DOHH2 (cell line): ENCODE data around the gene GOLGA6C.
"Not testable (repeated sequence)": the region's sequence is repeated elsewhere in the genome, so short reads cannot be mapped to it uniquely, and the experiment has no call there.

Experiments used
- H3F3A ChIP-seq: fragments of 200-600 bp; sonication (generic), shearing (Covaris generic); 2 replicates; pipeline ENCODE4 v1.6.0; 2016; ENCODE audit warnings: antibody characterized with exemption, mild to moderate bottlenecking; ENCODE audit not compliant: control insufficient read depth, insufficient read depth
- H3K27ac ChIP-seq: fragments of 200-600 bp; sonication (generic); 2 replicates; pipeline ENCODE4 v1.5.1; 2014; ENCODE audit warnings: low read depth, mild to moderate bottlenecking, low read length, moderate library complexity
- H3K27me3 ChIP-seq: fragments of 200-600 bp; sonication (generic); 2 replicates; pipeline ENCODE4 v1.6.1; 2014; ENCODE audit warnings: mild to moderate bottlenecking, low read length, mixed read lengths; ENCODE audit not compliant: control insufficient read depth
- H3K36me3 ChIP-seq: fragments of 200-600 bp; sonication (generic); 2 replicates; pipeline ENCODE4 v1.6.1; 2014; ENCODE audit warnings: mild to moderate bottlenecking, low read length, moderate library complexity, mixed read lengths; ENCODE audit not compliant: control insufficient read depth
- H3K4me1 ChIP-seq: fragments of 200-600 bp; sonication (generic); 2 replicates; pipeline ENCODE4 v1.6.1; 2014; ENCODE audit warnings: mild to moderate bottlenecking, low read length, mixed read lengths; ENCODE audit not compliant: control insufficient read depth
- H3K4me2 ChIP-seq: fragments of 200-600 bp; sonication (generic); 2 replicates; pipeline ENCODE4 v1.6.0; 2014; ENCODE audit warnings: mild to moderate bottlenecking, low read length, moderate library complexity
- H3K4me3 ChIP-seq: fragments of 200-600 bp; sonication (generic); 2 replicates; pipeline ENCODE4 v1.5.1; 2014; ENCODE audit warnings: mild to moderate bottlenecking, low read length, mixed read lengths
- H3K79me2 ChIP-seq: fragments of 200-600 bp; sonication (generic); 2 replicates; pipeline ENCODE4 v1.6.1; 2014; ENCODE audit warnings: mild to moderate bottlenecking, low read length, mixed read lengths; ENCODE audit not compliant: control insufficient read depth
- H3K9me2 ChIP-seq: fragments of 200-600 bp; sonication (generic); replicated peaks from 2 replicates; pipeline ENCODE4 v1.6.1; 2014; ENCODE audit warnings: mild to moderate bottlenecking, low read length, mixed read lengths; ENCODE audit not compliant: control insufficient read depth
- H3K9me3 ChIP-seq: fragments of 200-600 bp; sonication (generic); 2 replicates; pipeline ENCODE4 v1.6.1; 2014; ENCODE audit warnings: antibody characterized with exemption, low read length, mixed read lengths; ENCODE audit not compliant: control insufficient read depth, insufficient read depth
- H4K20me1 ChIP-seq: fragments of 200-600 bp; sonication (generic); 2 replicates; pipeline ENCODE4 v1.6.0; 2014; ENCODE audit warnings: low read depth, mild to moderate bottlenecking, antibody characterized with exemption, low read length, moderate library complexity; ENCODE audit not compliant: control insufficient read depth, insufficient read depth
- CTCF ChIP-seq: fragments of 200-600 bp; sonication (generic); IDR thresholded peaks from one replicate; pipeline ENCODE4 v1.5.1; 2014; ENCODE audit warnings: antibody characterized with exemption, mild to moderate bottlenecking, low read depth, low read length; ENCODE audit not compliant: poor library complexity, severe bottlenecking
- EZH2phosphoT487 ChIP-seq: fragments of 200-600 bp; sonication (generic); IDR thresholded peaks from 2 replicates; pipeline ENCODE4 v1.6.1; 2017; ENCODE audit warnings: borderline replicate concordance, mild to moderate bottlenecking, antibody characterized with exemption, low read length, moderate library complexity, mixed read lengths

Gene GOLGA6C

DNA sequence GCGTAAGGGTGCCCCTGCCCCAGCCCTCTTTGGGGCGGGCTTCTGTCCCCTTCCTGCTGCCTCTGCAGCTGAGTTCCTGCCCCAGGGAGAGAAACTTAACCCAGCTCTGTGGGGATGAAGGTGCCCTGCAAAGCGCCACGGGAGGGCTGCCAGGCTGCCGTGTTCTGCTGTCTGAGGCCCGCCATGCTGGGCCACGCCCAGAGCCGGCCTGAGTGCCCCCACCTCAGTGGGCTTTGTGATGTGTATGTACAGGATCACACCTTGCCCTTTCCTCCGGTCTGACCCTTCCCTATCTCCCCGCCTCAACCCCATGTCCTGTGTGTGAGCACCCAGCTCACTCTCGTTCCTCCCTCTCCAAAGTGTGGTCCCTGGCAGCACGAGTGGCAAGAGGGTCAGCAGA lies 33.9 kb upstream of the GOLGA6C start:
- H3K4me1 ChIP-seq: peaks cover 8% of the 10 kb centered on the region
- peaks cover 17% of the 10 kb centered on the region; the same call in 1 of the 2 replicates for H3K27me3 ChIP-seq
- H3K36me3 ChIP-seq: no peaks in the 10 kb centered on the region
- no peaks in the 10 kb centered on the region for H3F3A ChIP-seq
- H3K9me2 ChIP-seq: no peaks in the 10 kb centered on the region
- H3K27ac ChIP-seq: no peak overlapping the region
- no peaks in the 10 kb centered on the region for H4K20me1 ChIP-seq
- H3K4me3 ChIP-seq: no peak overlapping the region
- H3K4me2 ChIP-seq: no peak overlapping the region
- H3K79me2 ChIP-seq: no peaks in the 10 kb centered on the region
- TF ChIP-seq CTCF: no peak
- TF ChIP-seq EZH2phosphoT487: no peak
- no peaks in the 10 kb centered on the region for H3K9me3 ChIP-seq

- not testable (repeated sequence) for H3F3A ChIP-seq, H3K36me3 ChIP-seq, H3K4me1 ChIP-seq, H3K79me2 ChIP-seq, H3K9me3 ChIP-seq, H3K27ac ChIP-seq, H3K4me2 ChIP-seq, H4K20me1 ChIP-seq, H3K9me2 ChIP-seq, H3K4me3 ChIP-seq
- H3K27me3 ChIP-seq: peaks cover 17% of the 10 kb centered on the region; the same call in 1 of the 2 replicates
Measured at GRCh38 chr15:75225102-75225836, 32.9 kb upstream of the GOLGA6C start.

- Histone ChIP-seq H3K27ac (no peak overlapping the region), H4K20me1 (no peaks in the 10 kb centered on the region), H3K4me3 (no peak overlapping the region), H3K4me1 (no peaks in the 10 kb centered on the region), H3K27me3 (peaks cover 17% of the 10 kb centered on the region; the same call in 1 of the 2 replicates), H3K4me2 (no peak overlapping the region), H3K36me3 (no peaks in the 10 kb centered on the region), H3K9me2 (no peaks in the 10 kb centered on the region), H3F3A (no peaks in the 10 kb centered on the region), H3K79me2 (no peaks in the 10 kb centered on the region), H3K9me3 (no peaks in the 10 kb centered on the region)
- no peak for TF ChIP-seq CTCF
- no peak for TF ChIP-seq EZH2phosphoT487
Measured at GRCh38 chr15:75225951-75226732, 32.0 kb upstream of the GOLGA6C start.

DNA sequence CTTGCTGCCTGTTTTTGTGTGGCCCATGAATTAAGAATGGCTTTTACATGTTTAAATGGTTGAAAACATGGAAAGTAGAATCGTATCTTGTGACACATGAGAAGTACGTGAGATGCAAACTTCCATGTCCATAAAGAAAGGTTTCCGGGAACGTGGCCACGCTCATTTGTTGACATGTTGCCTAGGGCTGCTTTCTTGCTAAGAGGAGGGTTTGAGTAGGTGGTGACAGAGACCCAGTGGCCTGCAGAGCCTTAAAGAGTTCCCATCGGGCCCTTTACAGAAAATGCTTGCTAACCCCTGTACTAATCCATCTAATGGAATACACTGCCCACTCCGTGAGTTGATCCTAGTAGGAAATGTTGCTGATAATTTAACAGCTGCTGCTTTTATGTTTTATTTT lies 31.0 kb upstream of the GOLGA6C start:
- not testable (repeated sequence) for H3F3A ChIP-seq, H4K20me1 ChIP-seq, H3K4me1 ChIP-seq, H3K79me2 ChIP-seq, H3K9me3 ChIP-seq, H3K4me3 ChIP-seq, H3K9me2 ChIP-seq, H3K36me3 ChIP-seq, H3K4me2 ChIP-seq, H3K27ac ChIP-seq
- peaks cover 17% of the 10 kb centered on the region; the same call in 1 of the 2 replicates for H3K27me3 ChIP-seq
